GM21717 (cell line): ENCODE data around the gene KCNIP4.
A peak's percentile ranks its signal among the peaks of the same experiment; 100 is the strongest.

Source experiments
- ATAC-seq: cut with Tn5 transposase; IDR thresholded peaks from one replicate; pipeline ENCODE4 v1.9.1; 2021; ENCODE audit warnings: mild to moderate bottlenecking, moderate library complexity; ENCODE audit not compliant: unreplicated experiment

KCNIP4 gene

DNA sequence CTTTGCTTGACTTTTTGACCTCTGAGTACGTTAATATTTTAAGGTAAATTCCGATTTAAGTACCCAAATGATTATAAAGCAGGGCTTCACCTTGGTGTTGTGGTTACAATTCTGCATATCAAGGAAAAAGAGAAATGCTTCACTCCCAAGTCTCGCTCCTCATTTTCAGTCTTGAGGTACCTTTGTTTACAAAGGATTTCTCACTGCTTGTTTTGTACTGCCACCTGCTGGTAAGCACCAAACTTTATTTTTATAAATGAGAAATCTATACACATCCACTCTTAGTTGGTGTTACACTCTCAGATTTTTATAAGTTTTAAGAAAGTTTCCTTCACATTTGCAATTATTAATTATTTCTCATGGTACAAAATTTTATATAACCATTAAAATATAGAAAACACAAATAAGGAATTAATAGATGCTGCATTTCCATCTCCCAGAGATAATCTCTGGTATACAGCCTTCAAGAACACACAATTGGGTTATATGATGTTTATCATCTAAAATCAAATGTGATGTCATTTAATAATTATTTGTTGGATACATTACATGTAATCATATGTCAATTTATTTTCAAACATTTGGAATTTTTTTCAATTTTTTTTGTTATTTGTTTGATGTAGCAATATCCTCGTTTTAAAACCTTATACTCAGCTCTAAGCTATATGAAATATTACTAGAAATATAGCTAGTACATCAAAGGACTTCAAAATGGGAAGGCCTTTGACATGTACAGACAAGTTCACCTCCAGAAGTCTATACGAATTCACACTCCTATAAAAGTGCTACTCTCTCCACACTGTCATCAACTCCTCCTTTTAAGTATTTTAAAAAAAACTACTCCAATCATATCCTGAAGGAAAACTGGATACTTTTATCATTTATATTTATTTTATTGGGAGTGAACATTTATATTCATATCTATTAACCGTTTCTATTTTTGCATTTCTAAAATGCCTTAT lies 179.9 kb downstream of the KCNIP4 start:
- no peak for ATAC-seq

DNA sequence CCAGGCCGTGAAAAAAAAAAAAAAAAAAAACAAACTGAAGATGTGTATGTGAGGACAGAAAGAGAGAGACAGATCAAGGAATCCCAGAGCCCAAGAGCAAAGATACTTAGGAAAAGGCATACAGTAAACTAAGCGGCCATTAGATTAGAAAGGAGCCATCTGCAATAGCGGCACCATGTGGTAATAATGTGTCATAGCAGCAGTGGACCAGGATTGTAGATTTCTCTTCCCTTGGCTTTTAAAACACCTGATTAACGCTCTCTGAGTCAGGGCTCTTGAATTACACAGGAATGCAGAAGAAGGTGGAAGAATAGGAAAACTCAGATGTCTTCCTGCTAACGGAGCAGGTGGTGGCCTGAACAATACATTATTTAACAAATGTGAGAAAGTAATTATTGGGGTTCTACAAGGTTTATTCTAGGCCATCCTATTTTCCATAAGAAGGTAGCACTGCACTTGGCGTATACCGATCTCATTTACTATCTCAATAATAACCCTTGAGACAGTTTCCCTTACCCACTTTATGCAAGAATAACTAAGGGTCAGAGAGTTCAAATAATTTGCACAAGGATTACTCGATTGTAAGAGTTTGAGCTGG lies 182.7 kb downstream of the KCNIP4 start:
- ATAC-seq, result peak; percentile 78

DNA sequence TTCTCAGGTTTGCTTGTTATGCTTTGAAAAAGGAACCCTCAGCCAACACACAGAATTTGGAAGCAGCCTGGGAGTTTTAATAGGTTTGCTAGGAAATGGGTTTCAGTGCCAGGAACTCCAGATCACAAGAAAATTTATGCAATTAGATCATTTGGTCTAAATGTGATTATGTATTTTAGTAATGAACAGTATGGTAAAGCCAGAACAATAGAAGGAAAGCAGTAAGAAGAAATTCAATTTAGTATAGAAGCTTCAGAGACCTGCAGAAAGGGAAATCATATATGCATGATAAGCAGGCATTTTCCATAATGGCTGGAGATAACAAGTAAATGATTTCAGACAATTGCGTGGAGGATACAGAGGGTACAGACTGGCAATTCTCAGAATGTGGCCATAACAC lies 184.7 kb downstream of the KCNIP4 start:
- ATAC-seq, result no peak

DNA sequence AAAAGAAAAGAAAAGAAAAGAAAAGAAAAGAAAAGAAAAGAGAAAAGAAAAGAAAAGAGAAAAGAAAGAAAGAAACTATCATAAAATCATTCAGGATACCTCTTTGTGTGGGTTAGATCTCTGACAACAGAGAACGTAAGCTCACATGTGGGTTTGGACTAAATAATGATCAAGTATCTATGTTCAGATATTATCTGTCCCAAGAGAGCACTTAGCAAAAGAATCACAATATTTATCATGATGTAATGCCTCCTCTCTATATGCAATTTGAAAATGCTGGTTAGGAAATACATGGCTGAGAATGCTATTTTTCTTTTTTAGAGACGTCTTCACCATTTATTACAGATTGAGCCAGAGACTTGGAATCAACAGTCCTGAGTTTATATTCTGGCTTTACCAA lies 191.3 kb downstream of the KCNIP4 start:
- no peak for ATAC-seq

DNA sequence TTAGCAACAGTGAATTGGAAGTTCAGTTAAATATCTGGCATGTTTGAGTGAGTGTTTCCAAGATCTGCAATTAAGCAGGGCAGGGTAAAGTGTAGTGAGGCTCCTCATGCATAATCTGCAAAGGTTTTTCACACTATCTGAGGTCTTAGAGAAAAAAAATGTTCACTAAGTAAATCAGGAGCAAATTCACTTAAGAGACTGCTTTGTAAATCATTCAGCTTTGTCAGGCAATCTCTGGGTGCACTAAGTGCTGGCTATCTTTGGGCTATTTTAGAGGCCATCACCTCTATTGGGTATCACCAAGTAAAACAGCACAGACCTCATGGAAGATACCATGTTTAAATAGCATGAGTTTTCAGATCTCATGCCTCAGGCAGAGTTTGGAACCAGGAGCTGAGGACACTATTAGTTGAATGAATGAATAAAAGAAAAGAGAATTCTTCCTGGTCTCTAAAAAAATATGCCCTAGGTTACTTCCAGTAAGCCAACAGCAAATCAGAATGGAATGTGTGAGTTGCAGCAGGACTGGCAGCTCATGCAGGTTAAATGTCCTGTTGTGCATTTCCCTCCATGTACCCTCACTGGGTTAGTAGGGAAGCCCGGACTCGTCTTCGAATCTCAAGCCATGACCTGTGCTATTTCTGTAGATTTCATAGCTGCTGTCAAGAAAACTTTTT lies 195.3 kb downstream of the KCNIP4 start:
- no peak for ATAC-seq

DNA sequence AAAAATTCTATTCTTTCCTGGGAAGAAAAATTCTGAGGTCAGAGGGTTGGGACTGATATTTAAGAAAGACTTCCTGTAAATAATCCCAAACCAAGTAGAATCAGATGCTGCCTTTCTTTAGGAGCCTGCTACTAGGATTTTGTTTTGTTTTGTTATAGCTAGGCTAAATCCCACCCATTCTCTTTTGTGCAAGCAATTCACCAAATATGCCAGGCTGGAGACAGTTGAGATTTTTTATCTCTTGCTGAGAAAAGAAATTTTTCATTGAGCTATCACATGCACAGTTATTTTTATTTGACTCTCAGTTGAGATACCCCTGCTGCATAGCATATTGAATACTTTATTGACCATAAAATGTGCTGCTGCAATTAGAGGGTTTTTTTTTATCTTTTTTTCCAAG lies 196.0 kb downstream of the KCNIP4 start:
- no peak for ATAC-seq

DNA sequence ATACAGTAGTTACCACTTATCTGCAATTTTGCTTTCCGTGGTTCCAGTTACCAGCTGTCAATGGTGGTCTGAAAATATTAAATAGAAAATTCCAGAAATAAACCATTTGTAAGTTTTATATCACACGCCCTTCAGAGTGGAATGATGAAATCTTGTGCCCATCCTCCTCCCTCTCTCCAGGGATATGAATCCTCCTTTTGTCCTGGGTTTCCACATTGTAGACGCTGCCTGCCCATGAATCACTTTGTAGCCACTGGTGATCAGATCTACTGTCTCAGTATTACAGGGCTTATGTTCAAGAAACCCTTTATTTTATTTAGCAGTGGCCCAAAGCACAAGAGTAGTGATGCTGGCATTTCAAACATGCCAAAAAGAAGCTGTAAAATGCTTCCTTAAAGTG lies 198.6 kb downstream of the KCNIP4 start:
- no peak for ATAC-seq

DNA sequence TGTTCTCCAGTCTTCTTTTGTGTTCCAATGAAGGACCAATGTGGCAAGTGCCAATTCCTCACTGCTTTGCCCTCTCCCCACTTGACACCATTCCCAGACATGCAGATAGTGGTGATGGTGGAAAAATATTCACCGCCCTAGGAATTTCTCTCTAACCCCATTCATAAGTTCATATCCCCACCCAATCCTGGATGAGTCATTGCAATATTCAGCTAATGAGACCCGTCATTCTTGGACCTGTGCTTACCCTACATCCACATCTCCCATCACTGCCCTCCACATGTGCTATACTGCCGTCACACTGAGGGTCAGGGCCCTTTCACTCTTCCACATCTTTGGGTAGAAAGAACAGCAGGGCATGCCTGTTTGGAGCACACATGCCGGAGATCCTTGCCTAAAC lies 199.2 kb downstream of the KCNIP4 start:
- ATAC-seq, result no peak

DNA sequence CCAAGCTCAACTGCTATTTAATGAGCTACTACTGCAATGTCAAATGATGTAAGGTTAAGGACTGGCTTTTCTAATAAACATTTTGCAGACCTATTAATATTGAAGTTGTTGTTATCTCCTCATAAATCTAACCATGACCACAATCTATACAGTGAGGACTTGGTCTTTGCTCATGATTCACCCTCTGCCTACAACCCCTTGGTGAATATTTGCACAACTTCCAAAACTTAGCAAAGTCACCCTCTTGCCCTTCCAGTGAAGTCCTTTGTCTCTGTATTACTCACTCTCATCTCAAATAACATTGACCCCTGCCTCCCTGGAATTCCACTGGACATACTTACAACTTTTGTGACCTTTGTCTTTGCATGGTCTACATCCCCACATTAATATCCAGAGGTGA lies 204.5 kb downstream of the KCNIP4 start:
- no peak for ATAC-seq

DNA sequence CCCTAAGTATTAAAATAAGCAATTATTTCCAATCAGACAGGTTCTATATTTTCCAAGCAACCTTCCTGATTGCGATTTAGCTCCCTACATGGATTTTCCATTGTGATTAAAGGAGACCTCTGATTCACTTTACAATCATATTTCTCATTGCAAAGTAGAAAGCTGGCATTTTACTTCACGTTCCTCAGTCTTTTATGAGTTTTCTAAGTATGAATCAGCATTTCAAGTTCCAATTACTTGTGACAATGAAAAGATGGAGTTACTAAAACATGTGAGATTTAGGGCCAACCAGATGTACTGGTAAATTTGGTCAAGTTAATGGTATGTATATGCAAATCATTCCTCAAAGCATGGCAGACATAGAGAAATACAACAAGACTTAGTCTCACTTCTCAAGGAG lies 206.2 kb downstream of the KCNIP4 start:
- no peak for ATAC-seq

DNA sequence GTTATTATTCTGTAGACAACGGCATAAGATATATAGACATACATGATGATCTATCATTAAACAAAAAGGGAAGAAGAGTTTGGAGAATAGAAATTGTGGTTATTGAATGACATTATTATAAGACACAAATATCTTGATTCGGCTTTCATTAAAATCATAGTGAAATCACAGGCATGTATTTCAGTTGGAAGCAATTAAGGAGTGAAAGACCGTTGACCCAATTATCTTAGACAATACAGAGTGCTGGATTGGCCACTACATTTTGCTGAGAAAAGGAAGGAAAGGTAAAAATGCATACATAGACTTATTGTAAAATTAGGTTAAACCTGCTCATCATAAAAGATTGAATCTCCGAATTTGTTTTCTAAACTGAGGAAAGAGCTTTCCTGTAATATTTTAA lies 209.8 kb downstream of the KCNIP4 start:
- no peak for ATAC-seq

DNA sequence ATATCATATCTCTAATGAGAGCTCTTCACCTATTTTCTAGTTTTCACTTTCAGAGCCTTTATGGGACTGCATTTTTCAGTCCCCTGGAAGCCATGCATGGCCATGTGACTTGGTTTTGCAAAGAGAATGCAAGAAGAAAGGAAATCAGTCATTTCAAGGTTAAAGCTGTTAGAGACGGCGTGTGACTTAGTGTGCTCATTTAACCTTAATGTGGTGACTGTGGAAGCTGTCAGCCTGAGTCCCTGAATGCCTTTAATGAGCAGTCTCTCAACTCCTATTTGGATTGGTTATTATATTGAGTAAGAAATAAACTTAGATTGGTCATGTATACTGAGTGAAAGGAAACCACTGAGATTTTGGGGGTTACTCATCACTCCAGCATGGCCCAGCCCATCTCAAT lies 212.7 kb downstream of the KCNIP4 start:
- no peak for ATAC-seq

DNA sequence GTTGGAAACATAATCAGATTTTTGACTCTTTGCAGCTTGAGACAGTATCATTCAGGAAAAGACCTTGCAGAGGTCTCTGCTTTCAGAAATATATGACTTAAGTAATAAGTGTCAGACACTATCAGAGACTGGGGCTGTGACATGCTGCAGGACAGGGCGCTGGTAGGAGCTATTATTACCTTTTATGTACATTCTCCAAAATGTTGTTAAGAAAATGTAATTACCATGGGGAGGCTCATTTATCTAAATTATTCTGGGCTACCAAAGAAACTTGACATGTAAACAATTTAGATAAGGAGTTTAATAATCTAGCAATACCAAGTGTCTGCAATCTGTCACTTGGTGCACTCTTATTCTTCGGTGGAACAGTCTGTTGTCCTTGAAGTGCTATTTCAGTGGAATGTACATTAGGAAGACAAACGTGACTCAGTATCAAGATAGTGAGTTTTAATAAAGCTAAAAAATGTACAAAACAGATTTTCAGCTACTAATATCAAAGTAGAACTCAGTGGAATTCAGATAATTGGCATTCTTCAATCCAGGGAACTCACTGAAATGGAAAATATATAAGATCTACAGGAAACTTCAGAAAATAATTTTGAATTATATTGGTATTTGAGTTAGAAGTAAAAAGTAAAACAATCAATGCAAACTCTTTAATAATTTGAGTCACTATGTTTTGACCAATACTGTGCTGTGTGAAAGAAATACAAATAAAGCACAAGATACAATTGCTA lies 214.5 kb downstream of the KCNIP4 start:
- no peak for ATAC-seq

DNA sequence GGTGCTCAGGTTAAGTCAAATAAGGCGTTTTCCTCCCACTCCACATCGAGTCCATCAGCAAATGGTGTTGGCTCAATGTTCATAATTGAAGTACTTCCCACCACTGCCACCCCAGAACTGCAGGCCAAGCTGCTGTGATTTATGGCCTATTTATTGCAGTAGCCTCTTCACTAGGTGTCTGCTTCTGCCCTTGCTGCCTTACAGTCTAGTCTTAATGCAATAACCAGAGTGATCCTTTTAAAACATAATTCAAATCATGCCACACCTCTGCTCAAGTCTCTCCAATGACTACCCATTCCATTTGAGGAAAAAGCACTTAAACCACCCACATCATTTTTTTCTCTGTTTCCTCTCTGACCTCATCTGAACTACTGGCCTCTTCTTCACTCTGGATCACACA lies 220.3 kb downstream of the KCNIP4 start:
- ATAC-seq, result no peak

DNA sequence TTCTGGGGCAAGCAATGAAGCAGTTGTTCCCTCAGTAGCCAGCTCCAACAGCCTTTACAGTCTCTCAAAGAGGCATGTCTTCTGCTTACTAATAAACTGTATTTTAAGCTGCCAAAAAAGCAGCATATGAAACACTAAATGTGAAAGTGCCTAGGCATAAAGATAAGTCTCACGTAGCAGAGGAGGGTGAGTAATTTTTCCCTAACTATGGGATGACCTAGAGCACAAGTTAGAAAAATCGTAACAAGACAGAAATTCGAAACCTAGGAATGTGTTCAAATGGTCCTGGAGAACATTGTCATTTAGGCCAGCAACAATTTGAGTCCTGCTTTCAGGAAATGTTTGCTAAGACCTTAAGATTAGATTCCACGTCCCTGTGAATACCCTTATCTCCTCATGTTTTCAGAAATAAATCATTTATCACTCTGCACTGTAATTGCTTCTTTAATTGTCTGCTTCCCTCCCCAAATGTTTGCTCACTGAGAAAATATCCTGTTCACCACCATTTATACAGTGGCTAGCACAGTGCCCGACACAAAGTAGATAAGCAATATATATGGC lies 222.2 kb downstream of the KCNIP4 start:
- ATAC-seq, result no peak

DNA sequence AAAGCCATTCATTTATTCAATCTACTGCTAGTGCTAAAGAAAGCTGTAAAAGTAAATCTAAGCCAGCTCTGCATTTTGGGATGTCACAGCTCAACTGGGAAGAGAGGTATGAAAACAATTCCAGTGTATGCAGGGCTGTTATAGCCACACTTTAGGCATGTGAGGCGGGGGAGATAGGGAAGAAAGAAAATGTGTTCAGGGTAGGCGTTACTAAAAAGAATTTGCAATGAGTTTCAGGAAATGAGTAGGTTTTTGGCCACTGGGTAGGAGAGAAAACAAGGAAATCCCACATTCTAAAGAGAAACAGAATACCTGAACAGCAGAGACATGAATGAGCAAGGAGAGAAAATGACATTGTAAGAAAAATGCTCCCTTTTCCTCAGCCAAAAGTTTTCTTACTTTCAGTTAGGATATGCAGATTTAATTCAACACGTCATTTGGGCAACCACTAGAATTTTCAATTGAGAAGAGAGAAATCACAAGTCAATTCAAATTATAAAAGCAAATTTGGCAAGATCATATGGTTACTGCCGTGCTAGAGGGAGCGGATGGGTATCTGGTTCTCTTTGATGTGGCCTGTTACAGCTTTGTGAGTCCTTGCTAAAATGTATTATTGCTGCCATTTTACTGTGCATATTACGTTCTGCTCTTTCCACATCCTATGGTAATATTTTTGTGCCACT lies 226.3 kb downstream of the KCNIP4 start:
- no peak for ATAC-seq

DNA sequence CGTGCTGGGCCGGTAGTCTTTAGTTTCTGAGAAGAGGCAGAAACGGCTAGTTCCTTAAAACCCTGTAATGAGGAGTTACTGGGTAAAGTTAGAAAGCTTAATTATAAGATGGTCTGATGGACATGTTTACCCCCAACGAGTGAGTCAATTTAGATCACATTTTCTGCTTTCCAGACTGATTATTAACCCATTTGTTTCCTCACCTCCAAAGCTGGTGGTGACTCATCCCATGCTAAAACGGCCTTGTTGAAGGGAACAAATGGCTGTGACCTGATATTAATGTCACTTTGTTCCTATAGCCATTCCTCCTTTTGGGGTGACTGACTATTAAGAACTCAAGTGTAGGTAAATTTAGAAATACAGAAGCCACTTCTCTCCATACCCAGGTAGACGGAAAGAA lies 232.0 kb downstream of the KCNIP4 start:
- no peak for ATAC-seq

DNA sequence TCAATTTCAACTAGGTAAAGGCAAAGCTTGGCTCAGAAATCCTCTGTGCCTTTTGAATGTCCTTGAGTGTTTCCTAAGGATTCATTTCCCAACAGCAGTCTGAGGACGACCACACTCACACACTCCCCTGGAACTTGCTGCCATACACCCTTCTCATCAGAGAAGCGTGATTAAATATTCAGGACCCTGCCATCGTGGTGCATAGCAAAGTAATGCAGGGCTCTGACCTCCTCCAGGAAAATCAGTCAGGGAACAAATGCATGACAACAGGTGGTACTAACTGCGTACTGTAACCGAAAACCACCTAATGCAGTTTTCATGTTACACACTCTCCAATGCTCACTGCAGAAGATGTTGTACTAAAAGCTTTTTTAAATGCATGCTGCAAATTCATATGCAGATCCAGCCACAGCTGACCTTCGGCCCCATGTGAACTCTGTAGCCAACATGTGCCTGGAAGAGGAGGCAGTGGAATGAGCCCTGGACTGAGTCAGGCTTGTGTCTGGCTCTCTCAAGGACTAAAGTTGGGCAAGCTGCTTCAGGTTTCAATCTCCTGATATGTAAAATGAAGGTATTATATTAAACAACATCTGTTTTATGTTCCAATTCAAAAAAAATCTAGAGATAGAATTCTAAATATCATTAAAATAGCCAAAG lies 238.3 kb downstream of the KCNIP4 start:
- no peak for ATAC-seq

DNA sequence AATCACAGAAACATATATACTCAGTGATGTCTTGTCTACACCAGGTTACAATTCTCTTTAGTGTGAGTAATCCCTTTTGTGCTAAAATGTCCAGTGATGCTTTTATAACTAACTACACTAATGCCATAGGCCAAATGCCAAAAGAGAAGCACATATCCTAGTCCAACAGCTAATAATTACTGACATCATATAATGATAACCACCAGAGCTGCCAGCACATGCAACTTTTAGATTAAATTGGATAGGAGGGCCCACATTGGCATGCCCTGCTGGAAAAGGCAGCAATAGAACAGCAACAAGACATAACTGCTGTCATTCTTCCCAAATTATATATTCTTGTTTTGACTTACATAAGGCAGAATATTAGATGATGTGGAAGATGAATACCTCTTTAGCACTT lies 238.8 kb downstream of the KCNIP4 start:
- no peak for ATAC-seq

DNA sequence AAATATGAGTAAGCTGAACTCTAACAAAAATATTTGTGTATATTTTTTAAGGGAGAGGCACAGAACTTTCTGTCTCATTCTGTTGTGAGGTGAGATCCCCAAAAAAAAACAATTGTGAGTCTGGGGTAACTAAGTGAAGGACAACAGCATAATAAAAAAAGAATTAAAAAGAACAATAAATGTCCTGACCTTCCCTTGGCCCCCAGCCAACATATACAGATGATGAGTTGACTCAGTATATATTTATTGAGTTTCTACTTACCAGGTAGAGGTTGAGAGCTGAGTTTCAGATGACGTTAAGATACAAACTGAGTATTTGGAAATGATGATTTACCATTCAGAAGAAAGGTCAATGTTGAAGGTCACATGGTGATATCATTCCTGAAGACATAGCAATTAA lies 239.5 kb downstream of the KCNIP4 start:
- no peak for ATAC-seq
